Transverse colon (tissue), 4 donors: Measurements from ENCODE around the gene VAMP8. TPM values are rescaled to one million over a fixed set of nuclear protein-coding genes. Genes with fewer than 3 reads are reported as not detected.
"Not testable (repeated sequence)": the region's sequence is repeated elsewhere in the genome, so short reads cannot be mapped to it uniquely, and the experiment has no call there.

Experiments
- DNase-seq: peaks from one replicate; pipeline ENCODE4 v3.0.0-alpha.2; 2019
- H3K27ac ChIP-seq, 4 donors: fragments of 200-600 bp; sonication (generic); 2 replicates each; pipeline ENCODE4 v1.5.1; 2016 to 2018; ENCODE audit warnings: inconsistent platforms in 4 of 4
- H3K27me3 ChIP-seq: fragments of 200-600 bp; sonication (generic); 2 replicates; pipeline ENCODE4 v1.5.1; 2017; ENCODE audit warnings: inconsistent platforms
- H3K36me3 ChIP-seq, 4 donors: fragments of 200-600 bp; sonication (generic); 2 replicates each; pipeline ENCODE4 v1.5.1; 2017 to 2019; ENCODE audit warnings: inconsistent platforms in 4 of 4
- H3K4me1 ChIP-seq, 4 donors: fragments of 200-600 bp; sonication (generic); 2 replicates each; pipeline ENCODE4 v1.5.1; 2017 to 2020; ENCODE audit warnings: inconsistent platforms in 4 of 4
- H3K4me3 ChIP-seq, 4 donors: fragments of 200-600 bp; sonication (generic); 1 replicate in 1 of 4; 2 replicates in 3 of 4; pipeline versions ENCODE4 v1.5.1 to v1.6.1; 2017 to 2019; ENCODE audit warnings: inconsistent platforms in 4 of 4
- H3K9me3 ChIP-seq, 2 donors: fragments of 200-600 bp; sonication (generic); 2 replicates each; pipeline ENCODE4 v1.5.1; 2017 to 2019; ENCODE audit warnings: inconsistent platforms in 2 of 2
- CTCF ChIP-seq, 5 experiments: fragments of 200-600 bp in 3 of 5; fragments of 450-650 bp in 2 of 5; sonication (generic) in 3 of 5; IDR thresholded peaks; 1 replicate in 2 of 5; 2 replicates in 3 of 5; pipeline ENCODE4 v1.5.1; 2016 to 2017; ENCODE audit warnings: antibody characterized with exemption in 5 of 5, inconsistent platforms in 3 of 5, mild to moderate bottlenecking in 2 of 5, moderate library complexity in 1 of 5
- EP300 ChIP-seq: sonication (generic); formaldehyde crosslinking; IDR thresholded peaks from one replicate; pipeline ENCODE4 v1.6.1; 2017; ENCODE audit warnings: antibody characterized with exemption, low read depth
- POLR2A ChIP-seq: fragments of 450-650 bp; IDR thresholded peaks from one replicate; pipeline ENCODE4 v1.6.1; 2016; ENCODE audit warnings: antibody characterized with exemption, mild to moderate bottlenecking, moderate library complexity
- POLR2AphosphoS5 ChIP-seq, 3 donors: sonication (generic); formaldehyde crosslinking; IDR thresholded peaks; one replicate each; pipeline ENCODE4 v1.6.1; 2016; ENCODE audit warnings: antibody characterized with exemption in 3 of 3
- WGBS, 2 donors: methylation state at CpG; one replicate each; pipeline ENCODE4 v1.1.5; 2018; ENCODE audit warnings: low coverage in 1 of 2; 5-methylcytosine and 5-hydroxymethylcytosine counted together
- in situ Hi-C, 4 donors: fragments of 200-750 bp; cut with MboI; loops; one replicate each; pipeline versions ENCODE4 v1.15.0 to v1.15.1; 2017; ENCODE audit warnings: low sequenced_read_pairs in 3 of 4, low pct_ligation_motif_present in 1 of 4, low pct_unique_long_range_greater_than_20kb in 1 of 4
- intact Hi-C: fragments of 100-400 bp; cut with DNase I; formaldehyde crosslinking; loops from one replicate; pipeline ENCODE4 v1.15.1; 2023; ENCODE audit warnings: low total_unique reads
- total RNA-seq, 4 donors: library from RNA; depleted of rRNA; stranded (reverse); fragments of >200 nt; gene quantifications; one replicate each; pipeline ENCODE4 v1.1.0, GENCODE V29; 2016

Gene VAMP8
- total RNA-seq, 4 donors from 2014 or later = 10.5 to 186 (median 147) TPM

GRCh38 chr2:85602476-85603234 lies 25.3 kb downstream of the VAMP8 start, which contains the start of gene TMEM150A:
Gene TMEM150A, minus strand, starts transcription at chr2:85602698. Its CDS starts 750 bp downstream, at chr2:85601948.
- no peaks in the 10 kb centered on the region for H3K27me3 ChIP-seq
- no peaks in the 10 kb centered on the region for H3K9me3 ChIP-seq
- TF ChIP-seq EP300 = no peak
- TF ChIP-seq POLR2A = peak; percentile 71
- peak; percentile 57 to 79 (median 74) for TF ChIP-seq POLR2AphosphoS5 (IDR thresholded peaks at IDR 0.05)
- TF ChIP-seq CTCF (IDR thresholded peaks at IDR 0.05) = peak in 4 of 5 experiments; percentile 30 to 50 (median 34)
- peaks cover 20 to 32% (median 28%) of the 10 kb centered on the region in 4 donors for H3K4me1 ChIP-seq
- peak within 1 kb of the TSS; percentile 89 to 95 (median 92) for H3K27ac ChIP-seq
- peak within 1 kb of the TSS; percentile 70 to 87 (median 80) for H3K4me3 ChIP-seq
- WGBS, 2 donors = 0 to 3% methylated on average over 7 to 52 of the region's 73 CpGs
- in situ Hi-C loops = no loop called here
- H3K36me3 ChIP-seq = peaks cover 0 to 3% (median 0%) of the 10 kb centered on the region in 4 donors
- intact Hi-C loops = no loop called here
- DNase-seq = peak; percentile 95

GRCh38 chr2:85604133-85604444 lies 26.7 kb downstream of the VAMP8 start:
- intact Hi-C loops, in situ Hi-C loops, H3K27me3 ChIP-seq, H3K9me3 ChIP-seq, DNase-seq, H3K36me3 ChIP-seq: not testable (repeated sequence)
- peak overlapping the region in 1 of 4 donors; percentile 87 for H3K4me3 ChIP-seq
- peaks cover 20 to 32% (median 28%) of the 10 kb centered on the region in 4 donors for H3K4me1 ChIP-seq
- 81% methylated on average over 3 of the region's 3 CpGs; no CpG with 5 or more reads in 1 of the 2 donors for WGBS, 2 donors
- H3K27ac ChIP-seq = peak overlapping the region in 2 of 4 donors; percentile 42 to 89

GRCh38 chr2:85604568-85605339 lies 27.4 kb downstream of the VAMP8 start:
- DNase-seq = no peak
- Histone ChIP-seq H3K4me1 (peaks cover 20 to 32% (median 28%) of the 10 kb centered on the region in 4 donors), H3K27ac (peak overlapping the region in 2 of 4 donors; percentile 40 to 42), H3K36me3 (peaks cover 0 to 9% (median 0%) of the 10 kb centered on the region in 4 donors), H3K9me3 (no peaks in the 10 kb centered on the region), H3K4me3 (no peak overlapping the region), H3K27me3 (no peaks in the 10 kb centered on the region)
- intact Hi-C loops = no loop called here
- no peak for TF ChIP-seq POLR2AphosphoS5 (IDR thresholded peaks at IDR 0.05)
- no peak for TF ChIP-seq CTCF (IDR thresholded peaks at IDR 0.05)
- no peak for TF ChIP-seq EP300
- no peak for TF ChIP-seq POLR2A
- 57 to 65% methylated on average over 3 to 6 of the region's 6 CpGs for WGBS, 2 donors
- in situ Hi-C loops = no loop called here

- TF ChIP-seq EP300 (no peak), POLR2A (no peak), CTCF (IDR thresholded peaks at IDR 0.05) (no peak), POLR2AphosphoS5 (IDR thresholded peaks at IDR 0.05) (no peak)
- intact Hi-C loops = no loop called here
Measured at GRCh38 chr2:85605406-85606115, 28.2 kb downstream of the VAMP8 start.

More at GRCh38 chr2:85605406-85606115, 28.2 kb downstream of the VAMP8 start:
- 66 to 77% methylated on average over 3 to 4 of the region's 4 CpGs for WGBS, 2 donors
- no peak overlapping the region for H3K4me3 ChIP-seq
- DNase-seq = no peak
- H3K27ac ChIP-seq = peak overlapping the region in 2 of 4 donors; percentile 5 to 42
- peaks cover 23 to 39% (median 33%) of the 10 kb centered on the region in 4 donors for H3K4me1 ChIP-seq
- no peaks in the 10 kb centered on the region for H3K9me3 ChIP-seq
- in situ Hi-C loops = no loop called here
- H3K27me3 ChIP-seq = no peaks in the 10 kb centered on the region
- peaks cover 0 to 9% (median 0%) of the 10 kb centered on the region in 4 donors for H3K36me3 ChIP-seq
